HEK293 (cell line): Measurements from ENCODE around the gene F2.
A peak's percentile ranks its signal among the peaks of the same experiment; 100 is the strongest.

Source experiments
- CTCF ChIA-PET: fragments of 350-600 bp; formaldehyde crosslinking; extraction: SDS; loops from one replicate; lab custom pipeline; 2021; ENCODE audit warnings: antibody characterized with exemption; lab: Yijun Ruan, JAX
- POLR2A ChIA-PET: fragments of 300-600 bp; formaldehyde crosslinking; extraction: SDS; loops from one replicate; lab custom pipeline; 2020; ENCODE audit warnings: antibody characterized with exemption, inconsistent platforms; lab: Yijun Ruan, JAX
- H3K27ac ChIP-seq: fragments of 200-500 bp; sonication (Bioruptor generic); 2 replicates; pipeline ENCODE4 v1.5.1; 2014; ENCODE audit warnings: low read depth, low read length, control low read depth, inconsistent platforms; ENCODE audit errors: extremely low read depth
- H3K36me3 ChIP-seq, 2 experiments: fragments of 200-500 bp in 1 of 2; sonication (Bioruptor generic) in 1 of 2; 1 replicate in 1 of 2; 2 replicates in 1 of 2; pipeline ENCODE4 v1.5.1; 2014 to 2017; ENCODE audit warnings: inconsistent platforms in 2 of 2, low read length in 2 of 2; ENCODE audit not compliant: control insufficient read depth in 2 of 2, insufficient read depth in 1 of 2
- H3K4me1 ChIP-seq: fragments of 200-500 bp; sonication (Bioruptor generic); 2 replicates; pipeline ENCODE4 v1.5.1; 2014; ENCODE audit warnings: mild to moderate bottlenecking, low read length, inconsistent platforms; ENCODE audit not compliant: control insufficient read depth, insufficient read depth
- H3K4me3 ChIP-seq: 2 replicates; pipeline ENCODE4 v1.5.1; 2011; ENCODE audit warnings: low read depth, mild to moderate bottlenecking, control low read depth, low read length, moderate library complexity
- H3K9me3 ChIP-seq: fragments of 200-500 bp; sonication (Bioruptor generic); 2 replicates; pipeline ENCODE4 v1.5.1; 2014; ENCODE audit warnings: low read depth, low read length, inconsistent platforms; ENCODE audit not compliant: control insufficient read depth, insufficient read depth
- BCL11B ChIP-seq: fragments of 450-650 bp; formaldehyde crosslinking; IDR thresholded peaks from 2 replicates; pipeline ENCODE4 v1.5.1; 2016; ENCODE audit warnings: low read depth, missing biosample characterization, missing genetic modification characterization
- EGR2 ChIP-seq: fragments of 450-650 bp; formaldehyde crosslinking; IDR thresholded peaks from 2 replicates; pipeline ENCODE4 v1.5.1; 2016; ENCODE audit warnings: low read depth, missing biosample characterization, missing genetic modification characterization
- GLI2 ChIP-seq: fragments of 450-650 bp; formaldehyde crosslinking; IDR thresholded peaks from 2 replicates; pipeline ENCODE4; 2017; ENCODE audit warnings: missing biosample characterization, missing genetic modification characterization, low read depth, borderline replicate concordance
- GLIS1 ChIP-seq: fragments of 450-650 bp; formaldehyde crosslinking; IDR thresholded peaks from 2 replicates; pipeline ENCODE4 v1.5.1; 2016; ENCODE audit warnings: missing biosample characterization, missing genetic modification characterization
- SALL2 ChIP-seq: fragments of 450-650 bp; formaldehyde crosslinking; IDR thresholded peaks from 2 replicates; pipeline ENCODE4 v1.5.0; 2017; ENCODE audit warnings: missing biosample characterization, mild to moderate bottlenecking, missing genetic modification characterization, borderline replicate concordance
- SCRT1 ChIP-seq: fragments of 450-650 bp; formaldehyde crosslinking; IDR thresholded peaks from 2 replicates; pipeline ENCODE4 v1.5.1; 2016; ENCODE audit warnings: missing biosample characterization, missing genetic modification characterization, borderline replicate concordance
- YY1 ChIP-seq: fragments of 450-650 bp; formaldehyde crosslinking; IDR thresholded peaks from 2 replicates; pipeline ENCODE4 v1.5.1; 2018; ENCODE audit warnings: missing biosample characterization, missing genetic modification characterization
- YY2 ChIP-seq: fragments of 450-650 bp; formaldehyde crosslinking; IDR thresholded peaks from 2 replicates; pipeline ENCODE4 v1.5.1; 2016; ENCODE audit warnings: missing biosample characterization, missing genetic modification characterization
- ZBTB17 ChIP-seq: fragments of 450-650 bp; formaldehyde crosslinking; IDR thresholded peaks from 2 replicates; pipeline ENCODE4 v1.5.1; 2016; ENCODE audit warnings: missing biosample characterization, missing genetic modification characterization
- ZBTB21 ChIP-seq: fragments of 450-650 bp; formaldehyde crosslinking; IDR thresholded peaks from 2 replicates; pipeline ENCODE4 v1.5.1; 2017; ENCODE audit warnings: missing biosample characterization, missing genetic modification characterization
- ZIC2 ChIP-seq: fragments of 450-650 bp; formaldehyde crosslinking; IDR thresholded peaks from 2 replicates; pipeline ENCODE4 v1.5.1; 2016; ENCODE audit warnings: missing biosample characterization, missing genetic modification characterization
- ZNF133 ChIP-seq: fragments of 450-650 bp; formaldehyde crosslinking; IDR thresholded peaks from 2 replicates; pipeline ENCODE4 v1.5.1; 2016; ENCODE audit warnings: missing biosample characterization, missing genetic modification characterization
- ZNF174 ChIP-seq: fragments of 450-650 bp; formaldehyde crosslinking; IDR thresholded peaks from 2 replicates; pipeline ENCODE4 v1.5.0; 2017; ENCODE audit warnings: missing biosample characterization, mild to moderate bottlenecking, missing genetic modification characterization
- ZNF292 ChIP-seq: fragments of 450-650 bp; formaldehyde crosslinking; IDR thresholded peaks from 2 replicates; pipeline ENCODE4 v1.5.1; 2016; ENCODE audit warnings: low read depth, missing biosample characterization, missing genetic modification characterization, borderline replicate concordance
- ZNF341 ChIP-seq: fragments of 450-650 bp; formaldehyde crosslinking; IDR thresholded peaks from 2 replicates; pipeline ENCODE4; 2016; ENCODE audit warnings: low read depth, missing biosample characterization, missing genetic modification characterization
- ZNF354C ChIP-seq: fragments of 450-650 bp; formaldehyde crosslinking; IDR thresholded peaks from 2 replicates; pipeline ENCODE4 v1.5.1; 2016; ENCODE audit warnings: missing biosample characterization, missing genetic modification characterization, low read depth, borderline replicate concordance
- ZNF501 ChIP-seq: fragments of 450-650 bp; formaldehyde crosslinking; IDR thresholded peaks from 2 replicates; pipeline ENCODE4 v1.5.1; 2016; ENCODE audit warnings: missing biosample characterization, missing genetic modification characterization
- ZNF521 ChIP-seq: fragments of 450-650 bp; formaldehyde crosslinking; IDR thresholded peaks from 2 replicates; pipeline ENCODE4 v1.5.1; 2017; ENCODE audit warnings: missing biosample characterization, mild to moderate bottlenecking, missing genetic modification characterization
- ZNF610 ChIP-seq: fragments of 450-650 bp; formaldehyde crosslinking; IDR thresholded peaks from 2 replicates; pipeline ENCODE4 v1.5.1; 2016; ENCODE audit warnings: missing biosample characterization, missing genetic modification characterization, borderline replicate concordance
- ZNF792 ChIP-seq: fragments of 450-650 bp; formaldehyde crosslinking; IDR thresholded peaks from 2 replicates; pipeline ENCODE4 v1.5.1; 2016; ENCODE audit warnings: missing biosample characterization, missing genetic modification characterization
- ZNF830 ChIP-seq: fragments of 450-650 bp; IDR thresholded peaks from 2 replicates; pipeline ENCODE4 v1.5.0; 2018; ENCODE audit warnings: missing biosample characterization, missing genetic modification characterization, low read depth, mild to moderate bottlenecking, moderate library complexity
- ZSCAN23 ChIP-seq: fragments of 450-650 bp; formaldehyde crosslinking; IDR thresholded peaks from 2 replicates; pipeline ENCODE4 v1.5.1; 2016; ENCODE audit warnings: missing biosample characterization, missing genetic modification characterization
- TF ChIP-seq, protein P1 (sequence below): fragments of 450-650 bp; formaldehyde crosslinking; IDR thresholded peaks from 2 replicates; pipeline ENCODE4 v1.5.1; 2016; ENCODE audit warnings: missing biosample characterization, missing genetic modification characterization
- TF ChIP-seq, protein P2 (sequence below): fragments of 450-650 bp; formaldehyde crosslinking; IDR thresholded peaks from 2 replicates; pipeline ENCODE4 v1.5.1; 2017; ENCODE audit warnings: missing biosample characterization, missing genetic modification characterization
- TF ChIP-seq, protein P3 (sequence below): fragments of 450-650 bp; formaldehyde crosslinking; optimal IDR thresholded peaks from 2 replicates; pipeline ENCODE3; 2016; ENCODE audit warnings: missing biosample characterization, mild to moderate bottlenecking, missing genetic modification characterization
- TF ChIP-seq, protein P4 (sequence below): fragments of 450-650 bp; formaldehyde crosslinking; IDR thresholded peaks from 2 replicates; pipeline ENCODE4 v1.5.1; 2017; ENCODE audit warnings: missing biosample characterization, mild to moderate bottlenecking, missing genetic modification characterization, moderate library complexity
- TF ChIP-seq, protein P5 (sequence below): fragments of 450-650 bp; formaldehyde crosslinking; IDR thresholded peaks from 2 replicates; pipeline ENCODE4 v1.5.1; 2016; ENCODE audit warnings: missing biosample characterization, missing genetic modification characterization

F2 gene

DNA sequence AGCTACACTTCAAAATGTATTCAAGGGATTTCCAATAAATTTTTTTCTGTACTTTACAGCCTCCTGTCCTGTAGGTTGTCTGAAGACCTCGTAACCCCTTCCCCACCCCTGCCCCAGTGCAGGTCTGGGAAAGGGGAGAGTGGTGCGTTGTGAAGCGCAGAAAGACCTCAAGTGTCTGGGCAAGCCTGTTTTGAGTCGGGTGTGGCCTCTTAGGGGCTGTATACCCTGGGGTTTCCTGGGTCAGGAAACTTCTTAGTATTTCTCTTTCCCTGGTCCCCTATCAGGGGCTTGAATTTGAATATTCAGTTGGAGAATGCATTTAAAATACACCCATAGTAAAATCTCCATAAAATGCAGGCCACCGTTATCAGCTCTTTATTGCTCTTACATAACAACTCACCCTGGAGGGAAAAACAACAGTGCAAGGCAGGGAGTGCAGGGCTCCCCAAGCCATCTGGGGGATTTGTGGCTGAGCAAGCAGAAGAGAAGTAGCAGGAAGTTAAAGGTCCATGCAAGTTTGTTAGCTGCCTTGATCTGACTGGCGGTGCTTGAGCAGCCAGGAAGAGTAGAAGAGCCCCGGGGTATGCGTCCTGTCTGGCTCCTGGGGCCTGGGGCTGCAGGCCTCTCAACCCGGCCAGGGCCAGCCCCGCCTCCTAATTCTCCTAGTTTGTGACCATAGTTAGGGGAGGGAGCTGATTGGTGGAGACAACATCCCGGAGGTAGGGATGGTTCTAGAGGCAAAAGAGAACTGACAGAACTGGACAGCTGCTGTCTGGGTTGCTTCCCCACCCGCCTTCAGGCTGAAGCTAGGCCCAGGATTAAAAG lies 44.3 kb upstream of the F2 start:
- no peaks in the 10 kb centered on the region for H3K4me1 ChIP-seq
- TF ChIP-seq SCRT1 (tag by site-specific recombination) = no peak
- no peak for TF ChIP-seq YY2 (tag by site-specific recombination)
- TF ChIP-seq, protein P1, sequence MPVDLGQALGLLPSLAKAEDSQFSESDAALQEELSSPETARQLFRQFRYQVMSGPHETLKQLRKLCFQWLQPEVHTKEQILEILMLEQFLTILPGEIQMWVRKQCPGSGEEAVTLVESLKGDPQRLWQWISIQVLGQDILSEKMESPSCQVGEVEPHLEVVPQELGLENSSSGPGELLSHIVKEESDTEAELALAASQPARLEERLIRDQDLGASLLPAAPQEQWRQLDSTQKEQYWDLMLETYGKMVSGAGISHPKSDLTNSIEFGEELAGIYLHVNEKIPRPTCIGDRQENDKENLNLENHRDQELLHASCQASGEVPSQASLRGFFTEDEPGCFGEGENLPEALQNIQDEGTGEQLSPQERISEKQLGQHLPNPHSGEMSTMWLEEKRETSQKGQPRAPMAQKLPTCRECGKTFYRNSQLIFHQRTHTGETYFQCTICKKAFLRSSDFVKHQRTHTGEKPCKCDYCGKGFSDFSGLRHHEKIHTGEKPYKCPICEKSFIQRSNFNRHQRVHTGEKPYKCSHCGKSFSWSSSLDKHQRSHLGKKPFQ = no peak
- TF ChIP-seq, protein P2, sequence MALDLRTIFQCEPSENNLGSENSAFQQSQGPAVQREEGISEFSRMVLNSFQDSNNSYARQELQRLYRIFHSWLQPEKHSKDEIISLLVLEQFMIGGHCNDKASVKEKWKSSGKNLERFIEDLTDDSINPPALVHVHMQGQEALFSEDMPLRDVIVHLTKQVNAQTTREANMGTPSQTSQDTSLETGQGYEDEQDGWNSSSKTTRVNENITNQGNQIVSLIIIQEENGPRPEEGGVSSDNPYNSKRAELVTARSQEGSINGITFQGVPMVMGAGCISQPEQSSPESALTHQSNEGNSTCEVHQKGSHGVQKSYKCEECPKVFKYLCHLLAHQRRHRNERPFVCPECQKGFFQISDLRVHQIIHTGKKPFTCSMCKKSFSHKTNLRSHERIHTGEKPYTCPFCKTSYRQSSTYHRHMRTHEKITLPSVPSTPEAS (tag by site-specific recombination) = no peak
- peak; percentile 48; the same call in 1 of the 2 replicates for TF ChIP-seq ZIC2 (tag by site-specific recombination)
- TF ChIP-seq ZNF133 = no peak
- TF ChIP-seq GLIS1 (tag by site-specific recombination) = peak; percentile 70
- no peak for TF ChIP-seq SALL2 (tag by site-specific recombination)
- TF ChIP-seq ZBTB17 (tag by site-specific recombination) = peak; percentile 80
- TF ChIP-seq GLI2 (tag by site-specific recombination) = no peak
- no peak for TF ChIP-seq BCL11B (tag by site-specific recombination)
- no peak for TF ChIP-seq ZNF501 (tag by site-specific recombination)
- TF ChIP-seq ZBTB21 = no peak
- no peak for TF ChIP-seq ZSCAN23 (tag by site-specific recombination)
- TF ChIP-seq YY1 = no peak
- TF ChIP-seq EGR2 (tag by site-specific recombination) = no peak
- TF ChIP-seq ZNF521 (tag by site-specific recombination) = no peak
- no peak for TF ChIP-seq ZNF792 (tag by site-specific recombination)
- TF ChIP-seq, protein P3, sequence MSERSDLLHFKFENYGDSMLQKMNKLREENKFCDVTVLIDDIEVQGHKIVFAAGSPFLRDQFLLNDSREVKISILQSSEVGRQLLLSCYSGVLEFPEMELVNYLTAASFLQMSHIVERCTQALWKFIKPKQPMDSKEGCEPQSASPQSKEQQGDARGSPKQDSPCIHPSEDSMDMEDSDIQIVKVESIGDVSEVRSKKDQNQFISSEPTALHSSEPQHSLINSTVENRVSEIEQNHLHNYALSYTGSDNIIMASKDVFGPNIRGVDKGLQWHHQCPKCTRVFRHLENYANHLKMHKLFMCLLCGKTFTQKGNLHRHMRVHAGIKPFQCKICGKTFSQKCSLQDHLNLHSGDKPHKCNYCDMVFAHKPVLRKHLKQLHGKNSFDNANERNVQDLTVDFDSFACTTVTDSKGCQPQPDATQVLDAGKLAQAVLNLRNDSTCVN (tag by site-specific recombination) = no peak
- H3K9me3 ChIP-seq = no peaks in the 10 kb centered on the region
- no peak overlapping the region for H3K4me3 ChIP-seq
- no peak overlapping the region for H3K27ac ChIP-seq
- ChIA-PET POLR2A (interaction anchor here (1.2 kb wide), 1 partner anchor 25 kb away, joined by 4 read pairs; the partner anchor contains the start of genes ARHGAP1 and ZNF408), CTCF (interaction anchor here (0.7 to 1.4 kb wide), 3 partner anchors 9 to 477 kb away, joined by 3 to 4 read pairs (median 3); partner anchors contain the start of gene CHRM4)
- H3K36me3 ChIP-seq = peaks cover 0 to 67% of the 10 kb centered on the region in 2 experiments; a peak in 1 of 3 replicates

DNA sequence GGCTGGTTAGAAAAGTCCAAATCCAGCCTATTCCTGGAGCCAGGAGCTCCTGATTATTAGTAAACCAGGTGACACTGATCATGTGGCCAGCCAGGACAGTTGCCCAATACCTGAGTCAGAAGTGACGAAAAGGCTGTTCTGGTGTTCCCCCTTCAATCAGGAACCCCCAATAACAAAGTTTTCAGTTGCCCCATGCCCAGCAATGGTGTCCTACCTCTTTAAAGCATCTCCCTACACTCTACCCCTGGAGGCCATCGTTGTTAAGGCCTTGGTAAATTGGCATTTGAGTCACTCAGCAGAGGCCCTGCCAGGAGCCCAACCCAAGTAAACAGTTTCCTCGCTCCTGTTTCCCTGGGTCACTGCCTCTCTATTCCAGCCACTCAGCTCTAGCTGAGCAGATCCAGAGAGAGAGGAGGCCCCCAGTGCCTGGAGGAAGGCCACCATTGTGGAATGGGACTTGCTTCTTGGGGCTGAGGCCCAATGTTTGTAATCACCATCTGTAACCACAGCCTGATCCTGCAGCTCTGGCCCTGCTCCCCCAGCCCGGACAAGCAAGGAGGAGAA lies 43.6 kb upstream of the F2 start:
- Histone ChIP-seq H3K9me3 (no peaks in the 10 kb centered on the region), H3K36me3 (peaks cover 0 to 68% of the 10 kb centered on the region in 2 experiments; a peak in 1 of 3 replicates), H3K27ac (0 out of 2 replicates have a peak overlapping the region, but pooled peaks have one; percentile 2), H3K4me1 (no peaks in the 10 kb centered on the region), H3K4me3 (no peak overlapping the region)
- ChIA-PET POLR2A (interaction anchor here (1.2 kb wide), 1 partner anchor 25 kb away, joined by 4 read pairs; the partner anchor contains the start of genes ARHGAP1 and ZNF408), CTCF (interaction anchor here (1.4 kb wide), 1 partner anchor 9 kb away, joined by 3 read pairs; no protein-coding TSS in a partner anchor)
- TF ChIP-seq ZNF174 (tag by site-specific recombination) = no peak
- TF ChIP-seq, protein P4, sequence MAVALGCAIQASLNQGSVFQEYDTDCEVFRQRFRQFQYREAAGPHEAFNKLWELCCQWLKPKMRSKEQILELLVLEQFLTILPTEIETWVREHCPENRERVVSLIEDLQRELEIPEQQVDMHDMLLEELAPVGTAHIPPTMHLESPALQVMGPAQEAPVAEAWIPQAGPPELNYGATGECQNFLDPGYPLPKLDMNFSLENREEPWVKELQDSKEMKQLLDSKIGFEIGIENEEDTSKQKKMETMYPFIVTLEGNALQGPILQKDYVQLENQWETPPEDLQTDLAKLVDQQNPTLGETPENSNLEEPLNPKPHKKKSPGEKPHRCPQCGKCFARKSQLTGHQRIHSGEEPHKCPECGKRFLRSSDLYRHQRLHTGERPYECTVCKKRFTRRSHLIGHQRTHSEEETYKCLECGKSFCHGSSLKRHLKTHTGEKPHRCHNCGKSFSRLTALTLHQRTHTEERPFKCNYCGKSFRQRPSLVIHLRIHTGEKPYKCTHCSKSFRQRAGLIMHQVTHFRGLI (tag by site-specific recombination) = peak; percentile 72; the same call in 1 of the 2 replicates
- 0 out of 2 replicates have a peak, but pooled peaks have one; percentile 26 for TF ChIP-seq ZNF341
- TF ChIP-seq ZNF292 (tag by site-specific recombination) = no peak
- TF ChIP-seq ZBTB17 (tag by site-specific recombination) = peak; percentile 37; the same call in 1 of the 2 replicates
- no peak for TF ChIP-seq ZNF830
- no peak for TF ChIP-seq ZNF354C
- TF ChIP-seq, protein P5, sequence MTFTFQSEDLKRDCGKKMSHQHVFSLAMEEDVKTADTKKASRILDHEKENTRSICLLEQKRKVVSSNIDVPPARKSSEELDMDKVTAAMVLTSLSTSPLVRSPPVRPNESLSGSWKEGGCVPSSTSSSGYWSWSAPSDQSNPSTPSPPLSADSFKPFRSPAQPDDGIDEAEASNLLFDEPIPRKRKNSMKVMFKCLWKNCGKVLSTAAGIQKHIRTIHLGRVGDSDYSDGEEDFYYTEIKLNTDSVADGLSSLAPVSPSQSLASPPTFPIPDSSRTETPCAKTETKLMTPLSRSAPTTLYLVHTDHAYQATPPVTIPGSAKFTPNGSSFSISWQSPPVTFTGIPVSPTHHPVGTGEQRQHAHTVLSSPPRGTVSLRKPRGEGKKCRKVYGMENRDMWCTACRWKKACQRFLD = no peak
- TF ChIP-seq ZNF610 = no peak
